ENCODE results near the gene JUP. TPM values are rescaled to one million over a fixed set of nuclear protein-coding genes. Genes with fewer than 3 reads are reported as not detected.

JUP gene
- total RNA-seq, 1 donor from 2014 or later, result 92.5 TPM

- TF ChIP-seq CTCF (IDR thresholded peaks at IDR 0.05), result no peak
- Histone ChIP-seq H3K27me3 (ENCODE audit: low read depth) (no peaks in the 10 kb centered on the region), H3K4me3 (no peak overlapping the region), H3K27ac (no peak overlapping the region), H3K9me3 (no peaks in the 10 kb centered on the region), H3K36me3 (no peaks in the 10 kb centered on the region), H3K4me1 (no peaks in the 10 kb centered on the region)
- no peak for DNase-seq
- ATAC-seq, result no peak
- intact Hi-C loops (cut with DNase I), result no loop called here
Measured at GRCh38 chr17:41818024-41818423, 31.5 kb upstream of the JUP start.

GRCh38 chr17:41816637-41817320 is 30.3 kb upstream of the JUP start:
- ATAC-seq (no peak), DNase-seq (no peak)
- Histone ChIP-seq H3K4me1 (peaks cover 7% of the 10 kb centered on the region), H3K27me3 (ENCODE audit: low read depth) (no peaks in the 10 kb centered on the region), H3K4me3 (no peak overlapping the region), H3K9me3 (no peaks in the 10 kb centered on the region), H3K36me3 (no peaks in the 10 kb centered on the region), H3K27ac (no peak overlapping the region)
- intact Hi-C loops (cut with DNase I), result no loop called here
- no peak for TF ChIP-seq CTCF (IDR thresholded peaks at IDR 0.05)

GRCh38 chr17:41814195-41814594 is 27.7 kb upstream of the JUP start:
- Histone ChIP-seq H3K4me1 (peaks cover 27% of the 10 kb centered on the region), H3K4me3 (no peak overlapping the region), H3K36me3 (no peaks in the 10 kb centered on the region), H3K27ac (no peak overlapping the region), H3K27me3 (ENCODE audit: low read depth) (no peaks in the 10 kb centered on the region), H3K9me3 (no peaks in the 10 kb centered on the region)
- intact Hi-C loops (cut with DNase I), result no loop called here
- DNase-seq (no peak), ATAC-seq (no peak)
- TF ChIP-seq CTCF (IDR thresholded peaks at IDR 0.05), result no peak

GRCh38 chr17:41813699-41814124 is 27.2 kb upstream of the JUP start:
- no peaks in the 10 kb centered on the region for H3K9me3 ChIP-seq
- H3K27me3 ChIP-seq (ENCODE audit: low read depth), result no peaks in the 10 kb centered on the region
- H3K36me3 ChIP-seq, result no peaks in the 10 kb centered on the region
- H3K27ac ChIP-seq, result no peak overlapping the region
- H3K4me1 ChIP-seq, result peaks cover 27% of the 10 kb centered on the region
- ATAC-seq (no peak), DNase-seq (no peak)
- intact Hi-C loops (cut with DNase I), result no loop called here
- peak overlapping the region; percentile 84 for H3K4me3 ChIP-seq
- no peak for TF ChIP-seq CTCF (IDR thresholded peaks at IDR 0.05)

GRCh38 chr17:41813152-41813680 is 26.7 kb upstream of the JUP start:
- intact Hi-C loops (cut with DNase I), result no loop called here

More at GRCh38 chr17:41813152-41813680, 26.7 kb upstream of the JUP start:
- H3K27ac ChIP-seq, result no peak overlapping the region
- ATAC-seq (no peak), DNase-seq (no peak)
- H3K9me3 ChIP-seq, result no peaks in the 10 kb centered on the region
- TF ChIP-seq CTCF (IDR thresholded peaks at IDR 0.05), result no peak
- H3K36me3 ChIP-seq, result no peaks in the 10 kb centered on the region
- H3K4me3 ChIP-seq, result peak overlapping the region; percentile 84
- peaks cover 27% of the 10 kb centered on the region for H3K4me1 ChIP-seq
- H3K27me3 ChIP-seq (ENCODE audit: low read depth), result no peaks in the 10 kb centered on the region

Measured in lower lobe of right lung (tissue), 2 donors.